HG03097 (cell line): ENCODE measurements around the gene OGG1.

ENCODE experiments used
- ATAC-seq: cut with Tn5 transposase; IDR thresholded peaks from one replicate; pipeline ENCODE4 v1.9.1; 2021; ENCODE audit not compliant: unreplicated experiment, low FRiP score

The OGG1 gene

DNA sequence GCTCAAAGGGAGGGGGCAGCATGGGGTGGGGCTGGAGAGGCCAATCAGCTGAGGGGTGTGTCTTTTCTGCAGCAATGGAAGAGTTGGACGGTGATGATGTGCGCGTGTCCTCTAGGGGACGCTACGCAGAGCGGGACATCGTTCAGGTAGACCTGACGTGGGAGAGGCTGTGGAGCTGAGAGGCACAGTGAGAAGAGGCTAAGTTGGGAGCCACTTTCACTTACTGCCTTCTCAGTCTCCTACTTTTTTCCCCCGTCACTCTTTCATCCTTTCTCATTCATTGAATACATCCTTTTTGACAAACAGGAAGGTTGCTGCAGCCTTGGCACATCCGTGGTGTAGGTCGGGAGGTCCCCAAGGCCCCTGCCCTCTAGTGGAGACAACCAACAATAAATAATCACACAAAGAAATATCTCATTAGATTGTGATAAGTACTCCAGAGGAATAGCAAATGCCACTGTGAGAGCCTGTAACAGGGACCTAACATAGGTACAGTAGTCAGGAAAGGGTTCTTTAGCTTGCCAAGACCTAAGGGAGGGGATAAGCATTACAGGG, 22.6 kb upstream of the OGG1 start:
- ATAC-seq = no peak

DNA sequence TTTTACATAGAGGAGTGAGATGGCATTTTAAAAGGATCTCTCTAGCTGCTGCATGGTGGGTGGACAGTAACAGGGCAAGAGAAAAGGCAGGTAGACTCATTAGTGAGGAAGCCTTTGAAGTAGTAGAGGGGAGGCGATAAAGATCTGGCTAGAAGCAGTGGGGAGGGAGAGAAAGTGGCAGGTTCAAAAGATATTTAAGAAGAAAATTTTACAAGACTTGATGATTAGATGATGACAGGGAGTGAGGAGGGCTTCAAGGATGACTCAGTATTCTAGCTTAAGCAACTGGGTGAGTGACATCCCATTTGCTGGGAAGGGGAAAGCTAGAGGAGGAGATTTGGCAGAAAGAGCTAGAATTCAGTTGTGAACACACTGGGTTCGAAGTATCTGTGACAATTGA, 22.0 kb upstream of the OGG1 start:
- no peak for ATAC-seq

DNA sequence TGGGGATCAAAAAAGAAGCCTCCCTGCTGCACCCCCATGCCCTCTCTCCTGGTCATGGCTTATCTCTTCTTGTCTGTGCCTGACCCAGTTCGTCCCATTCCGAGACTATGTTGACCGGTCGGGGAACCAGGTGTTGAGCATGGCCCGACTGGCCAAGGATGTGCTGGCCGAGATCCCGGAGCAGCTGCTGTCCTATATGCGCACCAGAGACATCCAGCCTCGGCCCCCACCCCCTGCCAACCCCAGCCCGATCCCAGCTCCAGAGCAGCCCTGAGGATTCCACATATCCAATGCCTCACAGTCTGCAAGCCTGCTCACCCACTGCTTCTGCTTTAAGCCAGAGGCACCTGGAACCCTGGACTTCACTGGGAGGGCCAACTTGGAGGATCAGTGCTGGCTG, 20.3 kb upstream of the OGG1 start:
- no peak for ATAC-seq

DNA sequence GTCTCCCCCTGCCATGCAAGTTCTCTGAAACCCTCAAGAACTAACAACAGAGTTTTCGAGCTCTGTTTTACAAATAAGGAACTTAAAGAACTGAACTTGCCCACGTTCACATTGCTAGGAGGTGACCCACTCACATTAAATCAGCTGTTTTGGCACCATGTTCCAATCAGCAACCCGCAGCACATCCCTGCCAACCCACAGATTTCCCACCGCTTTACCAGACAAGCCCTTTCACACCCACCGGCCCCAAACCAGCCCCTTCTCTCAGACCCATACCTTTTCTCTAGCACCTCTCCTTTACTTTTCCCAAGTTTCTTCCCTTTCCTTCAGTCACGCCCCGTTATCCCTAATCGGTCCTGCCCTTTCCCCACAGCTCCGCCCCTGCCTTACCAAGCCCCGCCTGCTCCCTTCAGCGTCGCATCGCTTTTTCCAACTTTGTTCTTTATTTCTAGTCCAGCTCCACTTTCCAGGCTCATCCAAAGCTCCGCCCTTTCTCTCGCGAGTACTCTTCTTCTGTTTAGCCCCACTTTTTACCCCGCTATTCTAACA, 19.0 kb upstream of the OGG1 start:
- peak; percentile 35 for ATAC-seq

DNA sequence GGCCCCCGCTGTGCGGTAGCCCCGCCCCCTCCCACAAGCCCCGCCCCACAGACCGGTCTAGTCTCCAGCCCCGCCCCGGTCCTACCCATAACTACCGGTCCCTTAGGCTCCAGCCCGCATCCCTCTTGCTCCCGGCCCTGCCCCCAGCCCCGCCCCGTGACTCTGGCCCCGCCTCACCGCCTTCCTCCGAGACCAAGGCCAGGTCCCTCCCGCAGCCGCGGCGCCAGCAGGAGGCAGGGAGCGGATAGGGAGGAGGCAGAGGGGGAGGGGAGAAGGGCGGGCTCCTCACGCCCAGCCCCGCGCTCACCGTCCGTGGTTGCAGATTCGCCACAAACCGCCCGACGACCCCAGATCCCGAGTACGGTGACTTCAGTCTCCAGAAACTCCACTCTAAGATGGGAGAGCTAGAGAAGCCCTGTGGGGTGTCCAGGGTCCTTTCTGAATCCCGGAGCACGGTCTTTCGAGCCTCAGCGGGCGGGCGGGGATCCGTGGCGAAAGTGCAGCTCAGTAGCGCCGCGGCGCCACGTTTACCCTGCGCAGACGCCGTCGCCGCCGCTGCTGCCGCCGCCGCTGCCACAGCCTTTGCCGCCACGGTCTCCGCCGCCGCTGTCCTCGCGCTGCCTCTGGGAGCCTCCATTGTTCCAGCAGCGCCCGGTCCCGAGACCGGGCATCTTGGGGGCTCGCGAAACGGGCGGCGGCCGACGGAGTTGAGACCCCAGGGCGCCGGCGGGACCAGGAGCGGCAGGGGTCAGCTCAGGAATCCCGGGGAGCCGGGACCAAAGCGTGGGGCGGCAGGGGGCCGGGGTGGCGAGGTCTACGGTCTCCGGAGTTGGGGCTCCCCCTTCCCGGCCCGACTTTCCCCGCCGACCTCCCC, 18.3 kb upstream of the OGG1 start, which contains the start of gene BRPF1:
TSS of gene BRPF1 (plus strand) at position 530 of the 874 bp plus-strand sequence. CDS start 2,406 bp downstream, outside the sequence.
- peak; percentile 83 for ATAC-seq

DNA sequence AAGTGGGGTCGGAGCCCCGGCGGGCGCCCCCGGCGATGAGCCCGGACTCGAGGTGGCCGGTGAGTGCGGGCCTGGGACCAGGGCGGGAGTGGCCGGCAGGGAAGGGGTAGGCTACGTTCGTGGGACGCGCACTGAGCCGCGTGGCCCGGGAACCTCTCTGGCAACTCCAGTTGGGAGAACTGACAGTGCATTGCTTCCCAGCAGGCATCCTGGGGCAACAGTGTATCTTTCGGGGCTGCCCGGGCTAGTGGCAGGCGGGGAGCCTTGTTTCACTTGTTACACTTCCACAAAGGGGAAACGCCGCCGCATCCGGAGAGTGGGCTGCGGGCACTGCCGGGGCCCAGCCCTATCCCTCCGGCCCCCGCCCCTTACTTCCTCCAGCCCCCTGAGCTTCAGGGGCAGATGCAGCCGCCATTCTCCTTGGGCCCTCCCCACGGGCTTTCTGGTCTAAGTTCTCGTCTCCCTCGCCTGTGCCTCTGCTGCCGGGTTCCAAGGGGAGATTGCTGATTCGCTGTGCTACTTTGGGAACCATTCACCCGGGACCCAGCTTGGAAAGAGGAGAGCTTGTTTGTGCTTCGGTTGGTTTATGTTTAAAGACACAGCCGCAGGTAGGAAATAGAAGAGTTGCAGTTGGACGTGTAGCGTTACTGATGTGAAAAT, 17.5 kb upstream of the OGG1 start:
- peak; percentile 6 for ATAC-seq

DNA sequence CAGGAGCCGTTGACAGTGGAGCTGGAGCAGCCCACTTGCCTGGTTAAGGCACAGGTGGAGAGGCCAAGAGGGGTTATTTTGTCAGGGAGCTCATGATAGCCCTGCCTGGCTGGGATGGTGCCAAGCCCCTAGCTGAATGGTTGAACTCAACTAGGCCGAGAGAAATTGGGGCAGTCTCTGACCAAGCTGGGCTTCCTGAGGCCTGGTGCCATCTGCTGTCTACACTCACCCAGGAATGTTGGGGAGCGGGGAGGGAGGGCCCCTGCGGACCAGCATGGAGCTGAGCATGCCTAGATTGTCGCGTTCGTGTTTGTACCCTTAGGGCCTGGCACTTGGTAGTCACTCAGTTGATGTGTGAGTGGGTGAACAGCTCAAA, 17.0 kb upstream of the OGG1 start:
- no peak for ATAC-seq

DNA sequence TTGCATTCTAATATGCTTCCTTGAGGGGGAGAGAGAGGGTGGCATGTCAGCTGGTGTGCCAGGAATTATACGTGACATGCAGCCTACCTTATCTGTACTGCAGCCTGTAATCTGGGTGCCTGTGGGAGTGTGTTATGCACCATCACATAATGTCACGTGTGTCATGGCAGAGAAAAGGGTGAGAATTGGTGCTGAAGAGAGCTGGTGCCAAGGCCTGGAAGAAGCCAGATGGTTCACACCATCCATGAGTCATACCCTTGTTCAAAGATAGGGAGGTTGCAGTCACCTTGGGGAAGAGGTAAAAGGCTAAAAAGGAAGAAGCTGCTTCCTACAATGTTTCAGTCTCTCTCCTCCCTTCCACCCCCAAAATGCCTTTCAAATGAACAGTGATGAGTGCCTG, 12.9 kb upstream of the OGG1 start:
- no peak for ATAC-seq

DNA sequence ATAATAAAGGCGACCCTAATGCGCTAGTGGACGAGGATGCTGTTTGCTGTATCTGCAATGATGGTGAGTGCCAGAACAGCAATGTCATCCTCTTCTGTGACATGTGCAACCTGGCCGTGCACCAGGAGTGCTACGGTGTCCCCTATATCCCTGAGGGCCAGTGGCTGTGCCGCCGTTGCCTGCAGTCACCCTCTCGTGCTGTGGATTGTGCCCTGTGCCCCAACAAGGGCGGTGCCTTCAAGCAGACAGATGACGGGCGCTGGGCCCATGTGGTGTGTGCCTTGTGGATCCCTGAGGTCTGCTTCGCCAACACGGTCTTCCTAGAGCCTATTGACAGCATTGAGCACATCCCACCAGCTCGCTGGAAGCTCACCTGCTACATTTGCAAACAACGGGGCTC, 10.6 kb upstream of the OGG1 start:
- ATAC-seq = no peak

DNA sequence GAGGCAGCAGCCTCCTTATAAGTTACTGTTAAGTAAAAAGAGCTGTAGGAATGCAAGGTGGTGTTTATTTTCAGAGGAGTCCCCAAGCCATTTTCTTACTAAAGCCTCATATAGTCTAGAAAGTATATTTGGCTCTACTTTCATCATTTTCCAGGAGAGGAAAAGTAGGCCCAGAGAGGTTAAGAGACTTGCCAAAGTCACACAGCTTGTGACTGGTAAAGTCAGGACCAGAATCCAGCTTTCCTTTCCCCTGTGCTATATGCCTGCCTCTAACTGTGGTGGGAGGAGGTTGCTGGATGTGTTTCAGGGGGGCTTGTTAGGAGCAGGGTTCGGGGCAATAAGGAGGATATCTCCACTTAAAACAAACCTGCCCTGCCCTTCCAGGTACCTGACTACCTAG, 7.2 kb upstream of the OGG1 start:
- no peak for ATAC-seq

DNA sequence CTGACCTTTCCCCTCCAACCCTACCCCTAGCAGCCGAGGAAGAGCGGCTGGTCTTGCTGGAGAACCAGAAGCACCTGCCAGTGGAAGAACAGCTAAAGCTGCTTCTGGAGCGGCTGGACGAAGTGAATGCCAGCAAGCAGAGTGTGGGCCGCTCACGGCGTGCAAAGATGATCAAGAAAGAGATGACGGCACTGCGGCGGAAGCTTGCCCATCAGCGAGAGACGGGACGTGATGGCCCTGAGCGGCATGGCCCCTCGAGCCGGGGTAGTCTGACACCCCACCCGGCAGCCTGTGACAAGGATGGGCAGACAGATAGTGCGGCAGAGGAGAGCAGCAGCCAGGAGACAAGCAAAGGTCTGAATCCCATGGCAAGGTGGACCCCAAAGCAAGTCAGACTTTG, 6.2 kb upstream of the OGG1 start:
- no peak for ATAC-seq

DNA sequence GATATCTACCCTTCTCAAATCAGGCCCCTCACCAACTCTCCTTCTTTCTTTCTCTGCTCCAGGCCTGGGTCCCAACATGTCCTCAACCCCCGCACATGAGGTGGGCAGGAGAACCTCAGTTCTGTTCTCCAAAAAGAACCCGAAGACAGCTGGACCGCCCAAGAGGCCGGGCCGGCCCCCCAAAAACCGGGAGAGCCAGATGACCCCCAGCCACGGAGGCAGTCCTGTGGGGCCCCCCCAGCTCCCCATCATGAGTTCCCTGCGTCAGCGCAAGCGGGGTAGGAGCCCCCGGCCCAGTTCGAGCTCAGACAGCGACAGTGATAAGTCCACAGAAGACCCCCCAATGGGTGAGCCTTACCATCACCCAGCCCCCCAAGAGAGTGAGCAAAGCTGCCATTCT, 5.6 kb upstream of the OGG1 start:
- ATAC-seq = no peak

DNA sequence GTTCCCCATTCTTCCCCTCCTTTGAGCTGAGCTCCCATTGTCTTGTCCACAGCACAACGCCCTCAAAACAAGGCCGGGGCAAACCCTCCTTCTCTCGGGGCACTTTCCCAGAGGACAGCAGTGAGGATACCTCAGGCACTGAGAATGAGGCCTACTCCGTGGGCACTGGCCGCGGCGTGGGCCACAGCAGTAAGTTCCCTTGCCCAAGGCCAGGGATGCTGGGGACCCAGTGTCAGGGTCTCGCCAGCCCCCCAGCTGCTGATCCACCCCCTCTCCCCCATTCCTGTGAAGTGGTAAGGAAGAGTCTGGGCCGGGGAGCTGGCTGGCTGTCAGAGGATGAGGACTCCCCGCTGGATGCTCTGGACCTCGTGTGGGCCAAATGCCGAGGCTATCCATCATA, 4.2 kb upstream of the OGG1 start:
- ATAC-seq = no peak

DNA sequence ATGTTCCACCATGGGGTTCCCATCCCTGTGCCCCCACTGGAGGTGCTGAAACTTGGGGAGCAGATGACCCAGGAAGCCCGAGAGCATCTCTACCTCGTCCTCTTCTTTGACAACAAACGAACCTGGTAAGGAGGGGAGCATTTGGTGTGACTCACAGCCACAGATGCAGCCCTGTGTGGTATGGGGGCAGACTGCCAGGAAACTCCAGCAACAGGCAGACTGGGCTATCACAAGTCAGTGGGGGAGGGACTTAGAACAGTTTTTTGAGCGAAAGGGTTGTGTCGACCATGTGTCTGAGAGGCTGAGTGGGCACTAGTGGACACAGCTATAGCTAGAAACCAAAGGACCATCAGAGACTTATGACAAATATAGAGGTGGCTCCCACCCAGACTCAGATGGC, 3.4 kb upstream of the OGG1 start:
- ATAC-seq = no peak

DNA sequence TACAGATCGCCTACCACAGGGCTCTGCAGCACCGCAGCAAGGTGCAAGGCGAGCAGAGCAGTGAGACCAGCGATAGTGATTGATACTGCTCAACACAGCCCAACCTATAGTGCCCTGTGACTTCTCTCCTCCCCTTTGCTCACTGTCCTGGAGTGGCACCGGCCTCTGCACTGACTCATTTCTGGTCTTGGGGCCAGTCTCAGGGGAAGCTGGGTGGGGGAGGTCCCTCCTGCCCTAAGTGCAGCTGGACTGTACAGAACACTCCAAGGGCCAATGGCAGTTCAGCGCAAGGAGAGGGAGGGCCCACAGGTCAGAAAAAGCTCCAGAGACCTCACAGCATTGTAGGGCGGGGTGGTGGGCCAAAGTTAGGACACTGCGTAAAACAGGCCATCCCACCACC, 2.5 kb upstream of the OGG1 start:
- ATAC-seq = no peak

DNA sequence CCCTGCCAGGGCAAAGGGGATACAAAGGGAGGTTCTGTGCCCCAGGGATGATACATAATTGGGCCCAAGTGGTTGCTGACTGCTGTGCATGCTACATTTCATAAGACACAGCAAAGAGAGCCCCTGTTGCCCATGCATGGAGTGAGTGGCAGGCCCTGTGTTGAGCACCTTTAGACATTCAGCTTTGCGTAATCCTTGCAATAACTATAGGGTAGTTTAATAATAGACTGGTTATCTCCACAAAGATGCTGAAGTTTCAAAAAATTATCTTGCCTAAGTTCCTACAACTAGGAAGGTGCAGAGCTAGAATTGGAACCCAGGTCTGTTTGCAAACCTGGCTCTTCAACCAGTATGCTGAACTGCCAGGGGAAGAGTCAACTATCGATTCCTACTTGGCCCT, 1.7 kb upstream of the OGG1 start:
- no peak for ATAC-seq

DNA sequence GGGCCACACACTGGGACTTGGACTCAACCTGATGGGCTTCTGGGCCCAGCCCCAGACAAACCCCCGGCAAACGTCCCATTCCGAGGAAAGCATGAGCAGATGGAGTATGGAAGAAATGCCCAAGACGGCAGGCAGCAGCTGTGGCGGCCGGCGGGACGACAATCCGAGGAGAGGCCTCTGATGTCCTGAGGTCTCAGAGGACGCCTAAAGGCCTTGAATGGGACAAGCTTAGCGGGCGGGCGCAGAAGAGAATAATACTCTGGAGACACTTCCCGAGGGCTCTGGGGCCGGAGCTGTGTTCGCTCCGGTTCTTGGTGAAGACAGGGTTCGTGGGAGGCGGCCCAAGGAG, 482 bp upstream of the OGG1 start:
- ATAC-seq = peak; percentile 0

DNA sequence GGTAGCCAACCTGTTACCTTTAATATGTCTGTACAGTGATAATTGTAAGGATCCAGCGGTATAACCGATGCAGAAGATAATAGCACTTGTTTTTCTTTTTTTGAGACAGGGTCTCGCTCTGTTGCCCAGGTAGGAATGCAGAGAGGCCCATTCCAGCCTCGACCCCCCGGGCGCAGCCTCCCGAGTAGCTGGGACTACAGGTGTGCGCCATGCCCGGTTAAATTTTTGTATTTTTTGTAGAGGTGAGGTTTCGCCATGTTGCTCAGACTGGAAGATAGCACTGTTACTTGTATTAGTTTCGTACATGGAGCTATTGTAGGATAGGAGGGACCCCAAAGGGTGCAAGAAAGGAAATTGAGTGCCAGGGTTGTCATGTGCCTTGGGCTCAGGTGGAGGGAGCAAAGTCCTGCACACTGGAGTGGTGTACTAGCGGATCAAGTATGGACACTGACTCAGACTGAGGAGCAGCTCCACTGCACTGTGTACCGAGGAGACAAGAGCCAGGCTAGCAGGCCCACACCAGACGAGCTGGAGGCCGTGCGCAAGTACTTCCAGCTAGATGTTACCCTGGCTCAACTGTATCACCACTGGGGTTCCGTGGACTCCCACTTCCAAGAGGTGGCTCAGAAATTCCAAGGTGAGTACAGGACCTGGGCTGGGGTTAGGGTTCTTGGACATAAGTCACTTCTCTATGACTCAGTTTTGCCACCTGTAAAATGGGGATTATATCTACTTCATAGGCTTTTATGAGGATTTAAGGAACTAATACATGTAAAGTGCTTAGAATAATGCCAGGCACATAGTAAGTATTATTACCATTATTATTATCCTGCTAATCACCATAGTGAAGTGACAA, 1.0 kb downstream of the OGG1 start:
- no peak for ATAC-seq

DNA sequence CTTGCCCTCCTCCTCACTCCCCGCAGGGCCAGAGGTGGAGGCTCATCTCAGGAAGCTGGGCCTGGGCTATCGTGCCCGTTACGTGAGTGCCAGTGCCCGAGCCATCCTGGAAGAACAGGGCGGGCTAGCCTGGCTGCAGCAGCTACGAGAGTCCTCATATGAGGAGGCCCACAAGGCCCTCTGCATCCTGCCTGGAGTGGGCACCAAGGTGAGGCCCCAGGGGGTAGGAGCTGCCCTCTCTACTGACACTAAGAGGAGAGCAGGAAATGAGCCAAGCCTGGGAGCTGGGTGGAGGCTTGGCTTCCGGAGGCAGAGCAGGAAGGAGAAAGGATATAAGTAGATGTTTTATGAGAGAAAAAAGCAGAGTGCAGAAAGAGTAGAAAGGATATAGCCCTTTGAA, 4.9 kb downstream of the OGG1 start:
- ATAC-seq = no peak

DNA sequence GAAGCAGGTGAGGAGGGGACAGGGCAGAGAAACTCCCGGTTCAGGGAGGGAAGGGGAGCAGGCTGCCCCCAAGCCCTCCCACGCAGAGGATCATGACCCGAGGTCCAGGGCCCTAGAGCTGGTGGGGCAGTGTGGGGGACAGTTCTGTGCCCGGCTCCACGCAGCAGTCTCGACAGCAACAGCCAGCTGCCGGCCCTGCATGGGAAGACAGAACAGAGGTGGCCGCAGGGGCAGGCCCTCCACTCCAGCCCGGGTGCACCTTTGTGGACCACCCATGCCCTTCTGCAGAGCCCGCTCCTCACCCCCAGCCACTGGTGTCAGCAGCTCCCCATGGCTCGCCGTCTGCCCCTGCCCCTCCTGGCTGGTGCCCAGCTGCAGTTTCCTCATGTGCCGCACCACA, 7.7 kb downstream of the OGG1 start:
- no peak for ATAC-seq
